SKM-1 (cell line): ENCODE results near the gene ZNF229.
"Not testable (repeated sequence)": the region's sequence is repeated elsewhere in the genome, so short reads cannot be mapped to it uniquely, and the experiment has no call there.

Experiments used
- DNase-seq: peaks from one replicate; lab custom pipeline; 2025; ENCODE audit not compliant: unreplicated experiment; lab: John Stamatoyannopoulos, UW

The ZNF229 gene

DNA sequence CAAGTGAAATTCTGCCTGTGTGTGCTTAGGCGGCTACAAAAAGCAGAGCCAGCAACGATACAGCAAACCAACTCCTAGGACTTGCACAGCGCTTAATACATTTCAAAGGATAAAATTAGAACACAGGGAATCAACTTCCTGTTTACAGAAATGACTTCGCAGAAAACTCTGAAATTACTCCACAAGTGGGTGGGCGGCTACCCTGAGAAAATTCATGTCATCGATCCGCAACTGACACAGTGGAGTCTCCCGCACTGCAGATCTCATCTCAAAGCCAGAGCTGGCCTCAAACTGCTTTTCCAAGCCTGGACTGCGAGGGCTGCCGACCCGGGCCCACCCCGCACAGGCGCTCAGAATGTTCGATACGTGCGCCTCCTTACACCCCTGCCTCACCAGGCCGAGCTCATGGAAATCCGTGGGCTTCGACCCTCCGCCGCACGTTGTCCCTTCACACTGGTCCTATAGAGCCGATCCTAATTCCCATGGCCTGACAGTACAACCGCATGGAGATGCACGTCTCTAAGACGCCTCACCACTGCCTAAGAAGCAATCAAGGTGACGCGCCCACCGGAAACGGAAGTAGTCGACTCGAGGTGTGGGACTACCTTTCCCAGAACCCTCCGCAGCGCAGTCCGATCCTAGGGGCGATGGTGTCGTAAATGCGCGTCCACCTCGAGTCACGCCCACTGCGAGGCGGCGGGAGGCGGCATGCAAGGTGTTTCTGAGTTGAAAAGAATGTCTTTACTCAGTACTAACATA lies at the start of gene ZNF229:
Gene ZNF229 (minus strand): TSS at position 557 of the 759 bp plus-strand sequence. CDS start 5,625 bp downstream, outside the sequence.
- no peak for DNase-seq

DNA sequence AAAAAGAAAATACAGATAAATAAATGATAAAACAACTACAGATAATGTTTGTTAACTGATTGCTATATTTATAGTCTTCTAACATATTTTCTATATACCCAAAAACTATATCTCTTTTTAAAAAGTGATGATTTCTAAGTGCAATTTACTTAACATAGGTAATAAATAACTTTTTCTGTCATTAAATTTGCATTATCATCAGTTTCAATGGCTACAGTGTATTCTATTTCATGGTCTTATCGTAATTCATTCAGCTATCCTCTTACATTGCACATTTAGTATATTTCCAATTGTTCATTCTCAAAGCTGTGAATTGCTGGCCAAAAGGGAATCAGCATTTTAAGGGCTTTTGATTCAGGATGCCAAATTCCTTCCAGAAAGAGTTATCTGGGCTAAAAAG lies 48.4 kb upstream of the ZNF229 start:
- no peak for DNase-seq

GRCh38 chr19:44476559-44477408 lies 28.5 kb upstream of the ZNF229 start:
- DNase-seq, result no peak

DNA sequence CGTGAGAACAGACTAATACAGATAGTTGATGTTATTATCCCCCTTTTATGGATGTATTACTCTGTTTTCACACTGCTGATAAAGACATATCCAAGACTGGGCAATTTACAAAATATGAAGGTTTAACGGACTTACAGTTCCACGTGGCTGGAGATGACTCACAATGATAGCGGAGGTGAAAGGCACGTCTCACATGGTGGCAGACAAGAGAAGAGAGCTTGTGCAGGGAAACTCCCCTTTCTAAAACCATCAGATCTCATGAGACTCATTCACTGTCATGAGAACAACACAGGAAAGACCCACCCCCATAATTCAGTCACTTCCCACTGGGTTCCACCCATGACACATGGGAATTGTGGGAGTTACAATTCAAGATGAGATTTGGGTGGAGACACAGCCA lies 20.5 kb upstream of the ZNF229 start:
- not testable (repeated sequence) for DNase-seq

GRCh38 chr19:44462600-44463286 lies 14.5 kb upstream of the ZNF229 start:
- not testable (repeated sequence) for DNase-seq

GRCh38 chr19:44456016-44456415 lies 7.7 kb upstream of the ZNF229 start:
- not testable (repeated sequence) for DNase-seq

- no peak for DNase-seq
Observed at GRCh38 chr19:44455100-44455499, 6.8 kb upstream of the ZNF229 start.

GRCh38 chr19:44452367-44452766 lies 4.1 kb upstream of the ZNF229 start:
- no peak for DNase-seq

- no peak for DNase-seq
Observed at GRCh38 chr19:44451687-44452086, 3.4 kb upstream of the ZNF229 start.

GRCh38 chr19:44438441-44438840 lies 9.8 kb downstream of the ZNF229 start:
- no peak for DNase-seq

- DNase-seq, result no peak
Observed at GRCh38 chr19:44435441-44435840, 12.8 kb downstream of the ZNF229 start.

DNA sequence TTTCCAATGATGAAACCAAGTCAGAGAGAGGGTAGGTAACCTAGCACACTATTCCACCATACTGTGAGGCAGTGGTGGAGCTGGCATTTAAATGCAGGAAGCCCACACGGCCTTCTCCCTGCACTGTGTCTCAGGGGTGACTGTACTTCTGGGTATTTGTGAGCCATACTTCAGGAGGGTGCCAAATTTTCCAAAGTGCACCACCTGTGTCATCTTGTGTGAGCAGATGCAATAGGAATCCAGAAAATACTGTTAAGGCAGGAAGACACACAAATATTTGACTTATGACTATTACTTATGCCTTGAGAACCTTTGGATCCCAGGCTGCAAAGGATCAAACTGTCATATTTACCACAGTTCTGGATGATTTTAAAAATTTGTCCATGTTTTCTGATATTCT lies 17.3 kb downstream of the ZNF229 start:
- DNase-seq, result no peak

GRCh38 chr19:44415553-44415952 lies 32.7 kb downstream of the ZNF229 start:
- DNase-seq, result not testable (repeated sequence)

DNA sequence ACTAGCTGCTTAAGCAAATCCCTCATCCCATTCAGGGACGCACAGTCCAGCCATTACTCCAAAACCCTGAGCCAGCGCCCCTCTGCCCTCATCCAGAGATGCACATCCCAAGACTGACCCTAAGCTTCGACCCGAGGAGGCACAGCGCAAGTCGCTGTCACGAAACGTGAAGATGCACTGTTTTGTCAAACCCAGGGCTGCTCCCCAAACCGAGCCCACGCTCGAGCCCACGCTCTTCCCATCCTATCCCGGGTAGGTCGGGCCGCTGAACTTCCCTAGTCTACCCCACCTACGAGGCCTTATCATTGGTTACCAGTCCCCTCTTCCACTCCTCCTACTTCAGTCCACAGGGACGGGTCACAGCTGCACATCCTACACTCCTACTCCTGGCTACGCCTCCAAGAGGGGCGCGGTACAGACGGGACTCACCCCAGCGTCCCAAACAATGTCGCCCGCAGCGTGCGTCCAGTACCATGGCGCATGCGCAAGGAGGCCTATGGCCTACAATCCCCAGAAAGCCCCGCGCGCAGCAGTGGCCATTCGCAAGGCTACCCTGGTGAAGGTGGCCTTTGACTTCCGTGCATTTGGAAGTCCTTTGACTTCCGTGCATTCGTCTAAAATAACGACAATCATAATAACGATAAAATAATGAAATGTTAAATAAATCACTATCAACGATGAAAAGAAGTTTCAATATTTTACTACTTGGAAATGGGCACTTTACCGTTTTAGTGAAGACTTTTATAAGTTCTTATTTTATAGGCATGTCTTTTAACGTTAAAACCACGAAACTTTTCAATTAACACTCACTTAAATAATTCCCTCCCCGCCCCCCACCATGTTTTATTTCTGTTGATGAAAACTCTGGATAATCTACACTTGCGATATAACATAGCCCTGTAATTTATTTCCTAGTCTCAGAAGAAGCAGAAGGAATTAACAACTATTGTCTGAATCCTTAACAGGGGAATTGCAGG lies 46.8 kb downstream of the ZNF229 start, which contains the start of gene ZNF285:
Gene ZNF285 (minus strand): TSS at position 470 of the 977 bp plus-strand sequence. CDS start 4,395 bp downstream, outside the sequence.
- no peak for DNase-seq

GRCh38 chr19:44389268-44389667 lies 59.0 kb downstream of the ZNF229 start:
- not testable (repeated sequence) for DNase-seq
